HepG2 (cell line): ENCODE data around the gene ZNF865. TPM values are rescaled to one million over a fixed set of nuclear protein-coding genes. Genes with fewer than 3 reads are reported as not detected.
A peak's percentile ranks its signal among the peaks of the same experiment; 100 is the strongest.

Source experiments
- ELF4 ChIP-seq: sonication (generic); formaldehyde crosslinking; IDR thresholded peaks from 2 replicates; pipeline ENCODE4 v1.5.0; 2020; ENCODE audit warnings: missing genetic modification reagents, mild to moderate bottlenecking, moderate library complexity, borderline replicate concordance
- FOXO1 ChIP-seq: sonication (generic); formaldehyde crosslinking; IDR thresholded peaks from 2 replicates; pipeline ENCODE4 v1.4.0; 2020; ENCODE audit warnings: missing genetic modification reagents
- HMG20B ChIP-seq: conservative IDR thresholded peaks from 2 replicates; pipeline ENCODE4 v1.6.1; 2016; ENCODE audit warnings: missing genetic modification reagents, missing compliant biosample characterization
- JUND ChIP-seq: sonication (generic); formaldehyde crosslinking; IDR thresholded peaks from 2 replicates; pipeline ENCODE4 v1.8.0; 2022; ENCODE audit warnings: mild to moderate bottlenecking, missing genetic modification reagents
- KAT7 ChIP-seq: IDR thresholded peaks from 2 replicates; pipeline ENCODE4 v1.6.1; 2018; ENCODE audit warnings: borderline replicate concordance, missing compliant biosample characterization
- KAT8 ChIP-seq: IDR thresholded peaks from 2 replicates; pipeline ENCODE4 v1.6.1; 2016; ENCODE audit warnings: missing genetic modification reagents, missing compliant biosample characterization
- KDM4B ChIP-seq: sonication (generic); formaldehyde crosslinking; IDR thresholded peaks from 2 replicates; pipeline ENCODE4 v1.4.0; 2020; ENCODE audit warnings: missing genetic modification reagents
- MYC ChIP-seq: sonication (generic); formaldehyde crosslinking; IDR thresholded peaks from 2 replicates; pipeline ENCODE4 v1.9.0; 2021; ENCODE audit warnings: missing genetic modification reagents, borderline replicate concordance
- PHF21A ChIP-seq: sonication (generic); formaldehyde crosslinking; IDR thresholded peaks from 2 replicates; pipeline ENCODE4 v1.5.0; 2020; ENCODE audit warnings: mild to moderate bottlenecking, missing genetic modification reagents
- PHF5A ChIP-seq: IDR thresholded peaks from one replicate; pipeline ENCODE4 v1.6.1; 2018; ENCODE audit warnings: low read depth, missing genetic modification reagents; ENCODE audit not compliant: unreplicated experiment
- PRMT3 ChIP-seq: sonication (generic); formaldehyde crosslinking; IDR thresholded peaks from 2 replicates; pipeline ENCODE4 v1.8.1; 2022; ENCODE audit warnings: low read depth, mild to moderate bottlenecking, moderate library complexity, missing genetic modification reagents, borderline replicate concordance
- SKI ChIP-seq: fragments of 450-650 bp; IDR thresholded peaks from one replicate; pipeline ENCODE4 v1.6.1; 2018; ENCODE audit warnings: mild to moderate bottlenecking; ENCODE audit not compliant: partially characterized antibody
- SP1 ChIP-seq, 2 experiments: fragments of 450-650 bp in 1 of 2; sonication (generic) in 1 of 2; formaldehyde crosslinking in 1 of 2; IDR thresholded peaks; 2 replicates each; pipeline versions ENCODE4 v1.4.0 to v1.6.1; 2016 to 2020; ENCODE audit warnings: missing genetic modification reagents in 1 of 2
- YEATS2 ChIP-seq: sonication (generic); formaldehyde crosslinking; IDR thresholded peaks from 2 replicates; pipeline ENCODE4 v1.4.0; 2020; ENCODE audit warnings: missing genetic modification reagents, borderline replicate concordance
- ZC3H13 ChIP-seq: sonication (generic); formaldehyde crosslinking; IDR thresholded peaks from 2 replicates; pipeline ENCODE4 v1.8.1; 2023; ENCODE audit warnings: mild to moderate bottlenecking, missing genetic modification reagents, moderate library complexity
- ZNF17 ChIP-seq: sonication (generic); formaldehyde crosslinking; IDR thresholded peaks from 2 replicates; pipeline ENCODE4 v1.5.0; 2020; ENCODE audit warnings: mild to moderate bottlenecking, missing genetic modification reagents
- ZNF20 ChIP-seq: sonication (generic); formaldehyde crosslinking; IDR thresholded peaks from 2 replicates; pipeline ENCODE4 v1.4.0; 2020; ENCODE audit warnings: mild to moderate bottlenecking, moderate library complexity, missing genetic modification reagents
- ZNF225 ChIP-seq: sonication (generic); formaldehyde crosslinking; IDR thresholded peaks from 2 replicates; pipeline ENCODE4 v1.4.0; 2020; ENCODE audit warnings: mild to moderate bottlenecking, missing genetic modification reagents
- ZNF446 ChIP-seq: sonication (generic); formaldehyde crosslinking; IDR thresholded peaks from 2 replicates; pipeline ENCODE4 v1.5.0; 2020; ENCODE audit warnings: mild to moderate bottlenecking, missing genetic modification reagents
- ZNF672 ChIP-seq: sonication (generic); formaldehyde crosslinking; IDR thresholded peaks from 2 replicates; pipeline ENCODE4 v1.8.1; 2022; ENCODE audit warnings: missing genetic modification reagents
- polyA plus RNA-seq, 8 experiments: library from polyadenylated mRNA; depleted of rRNA in 3 of 8; stranded (reverse) in 7 of 8; unstranded in 1 of 8; fragments of >200 nt; fragmentation: Illumina TruSeq in 4 of 8; extraction: Trizol in 4 of 8; gene quantifications; 2 replicates each; pipeline versions ENCODE4 v1.2.1 to v1.2.3, GENCODE V29; 2011 to 2016; ENCODE audit warnings: low read depth in 4 of 8, missing spikeins in 1 of 8, mixed read lengths in 1 of 8; ENCODE audit not compliant: insufficient read depth in 1 of 8
- total RNA-seq, 5 experiments: library from RNA; depleted of rRNA; stranded (reverse); fragments of >200 nt; fragmentation: Illumina TruSeq; extraction: Trizol; gene quantifications; 2 replicates each; pipeline ENCODE4 v1.2.3, GENCODE V29; 2016; ENCODE audit warnings: low read depth in 1 of 5
- TF ChIP-seq, protein P1 (sequence below): sonication (generic); formaldehyde crosslinking; IDR thresholded peaks from 2 replicates; pipeline ENCODE4 v1.5.0; 2020; ENCODE audit warnings: mild to moderate bottlenecking, missing genetic modification reagents
- TF ChIP-seq, protein P2 (sequence below), 2 experiments: fragments of 450-650 bp in 1 of 2; sonication (generic) in 1 of 2; formaldehyde crosslinking; IDR thresholded peaks; 2 replicates each; pipeline versions ENCODE4 v1.5.0 to v1.8.0; 2020 to 2022; ENCODE audit warnings: mild to moderate bottlenecking in 1 of 2, missing genetic modification reagents in 1 of 2
- TF ChIP-seq, protein P3 (sequence below): sonication (generic); formaldehyde crosslinking; IDR thresholded peaks from 2 replicates; pipeline ENCODE4 v1.8.0; 2022; ENCODE audit warnings: mild to moderate bottlenecking, missing genetic modification reagents, moderate library complexity

Gene ZNF865
- total and polyA plus RNA-seq, 2 of the 13 experiments (the other 11 are each of a cell fraction or from before 2014, with no cell fraction given) = 0.93 to 1.0 TPM

DNA sequence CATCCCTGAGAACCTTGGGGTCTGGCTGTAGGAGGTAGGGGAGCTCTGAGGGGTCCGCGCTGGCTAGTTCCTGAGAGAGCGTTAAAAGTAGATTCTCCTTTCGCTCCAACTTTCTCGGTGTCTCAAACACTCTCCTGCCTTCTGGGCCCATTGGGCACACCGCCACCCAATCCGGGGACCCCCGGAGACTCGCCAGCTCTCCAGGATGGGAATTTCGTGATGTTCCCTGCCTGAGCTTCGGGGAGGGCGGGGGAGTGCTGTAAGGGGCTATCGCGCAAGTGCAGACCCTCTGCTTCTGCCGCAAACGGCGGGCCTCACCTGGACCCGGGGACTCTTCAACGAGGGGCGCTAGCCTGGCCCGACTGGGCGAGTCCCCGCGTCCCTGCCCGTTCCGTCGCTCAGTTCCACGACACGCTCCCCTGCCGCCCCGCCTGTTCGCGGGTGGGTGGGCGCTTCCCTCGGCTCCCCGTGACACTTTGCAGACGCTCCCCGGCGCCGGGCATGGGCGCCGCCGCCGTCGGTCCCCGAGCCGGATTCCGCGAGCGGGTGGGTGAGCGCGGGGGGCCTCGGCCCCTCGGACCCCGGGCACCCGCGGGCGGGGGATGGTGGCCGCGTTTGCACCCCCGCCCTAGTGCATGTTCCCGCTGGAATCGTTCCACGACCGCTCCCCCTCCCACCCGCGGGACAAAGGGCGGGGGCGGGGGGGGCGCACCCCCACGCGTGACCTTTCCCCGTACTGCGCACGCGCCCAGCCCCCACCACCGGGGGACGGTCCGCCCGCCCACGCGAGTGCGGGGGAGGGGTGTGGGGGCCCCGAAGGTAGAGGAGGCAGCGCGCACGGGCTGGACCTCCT, 42.5 kb downstream of the ZNF865 start, which contains the start of gene CCDC106 (continued):
- TF ChIP-seq SKI = peak; percentile 21
- TF ChIP-seq, protein P1, sequence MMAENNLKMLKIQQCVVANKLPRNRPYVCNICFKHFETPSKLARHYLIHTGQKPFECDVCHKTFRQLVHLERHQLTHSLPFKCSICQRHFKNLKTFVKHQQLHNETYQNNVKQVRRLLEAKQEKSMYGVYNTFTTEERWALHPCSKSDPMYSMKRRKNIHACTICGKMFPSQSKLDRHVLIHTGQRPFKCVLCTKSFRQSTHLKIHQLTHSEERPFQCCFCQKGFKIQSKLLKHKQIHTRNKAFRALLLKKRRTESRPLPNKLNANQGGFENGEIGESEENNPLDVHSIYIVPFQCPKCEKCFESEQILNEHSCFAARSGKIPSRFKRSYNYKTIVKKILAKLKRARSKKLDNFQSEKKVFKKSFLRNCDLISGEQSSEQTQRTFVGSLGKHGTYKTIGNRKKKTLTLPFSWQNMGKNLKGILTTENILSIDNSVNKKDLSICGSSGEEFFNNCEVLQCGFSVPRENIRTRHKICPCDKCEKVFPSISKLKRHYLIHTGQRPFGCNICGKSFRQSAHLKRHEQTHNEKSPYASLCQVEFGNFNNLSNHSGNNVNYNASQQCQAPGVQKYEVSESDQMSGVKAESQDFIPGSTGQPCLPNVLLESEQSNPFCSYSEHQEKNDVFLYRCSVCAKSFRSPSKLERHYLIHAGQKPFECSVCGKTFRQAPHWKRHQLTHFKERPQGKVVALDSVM (CRISPR knock-in tag) = peak; percentile 52
- TF ChIP-seq ZNF20 (CRISPR knock-in tag) = 0 out of 2 replicates have a peak, but pooled peaks have one; percentile 71
- 0 out of 2 replicates have a peak, but pooled peaks have one; percentile 54 for TF ChIP-seq KAT8 (CRISPR knock-in tag)
- TF ChIP-seq, protein P2, sequence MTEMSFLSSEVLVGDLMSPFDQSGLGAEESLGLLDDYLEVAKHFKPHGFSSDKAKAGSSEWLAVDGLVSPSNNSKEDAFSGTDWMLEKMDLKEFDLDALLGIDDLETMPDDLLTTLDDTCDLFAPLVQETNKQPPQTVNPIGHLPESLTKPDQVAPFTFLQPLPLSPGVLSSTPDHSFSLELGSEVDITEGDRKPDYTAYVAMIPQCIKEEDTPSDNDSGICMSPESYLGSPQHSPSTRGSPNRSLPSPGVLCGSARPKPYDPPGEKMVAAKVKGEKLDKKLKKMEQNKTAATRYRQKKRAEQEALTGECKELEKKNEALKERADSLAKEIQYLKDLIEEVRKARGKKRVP (CRISPR knock-in tag; IDR thresholded peaks at IDR 0.05) = 0 out of 4 replicates have a peak, but pooled peaks of 1 of the 2 experiments have one; percentile 17
- TF ChIP-seq PRMT3 = no peak
- no peak; the same call in 1 of the 2 replicates for TF ChIP-seq ZC3H13
- peak; percentile 33; the same call in 1 of the 2 replicates for TF ChIP-seq ZNF446 (CRISPR knock-in tag)
- no peak for TF ChIP-seq ELF4 (CRISPR knock-in tag)
- TF ChIP-seq ZNF17 (CRISPR knock-in tag) = no peak
- TF ChIP-seq HMG20B = 0 out of 2 replicates have a peak, but pooled peaks have one; percentile 20
- peak; percentile 31; the same call in 1 of the 2 replicates for TF ChIP-seq YEATS2
- no peak for TF ChIP-seq ZNF672 (CRISPR knock-in tag)
- TF ChIP-seq, protein P3, sequence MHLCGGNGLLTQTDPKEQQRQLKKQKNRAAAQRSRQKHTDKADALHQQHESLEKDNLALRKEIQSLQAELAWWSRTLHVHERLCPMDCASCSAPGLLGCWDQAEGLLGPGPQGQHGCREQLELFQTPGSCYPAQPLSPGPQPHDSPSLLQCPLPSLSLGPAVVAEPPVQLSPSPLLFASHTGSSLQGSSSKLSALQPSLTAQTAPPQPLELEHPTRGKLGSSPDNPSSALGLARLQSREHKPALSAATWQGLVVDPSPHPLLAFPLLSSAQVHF = 0 out of 2 replicates have a peak, but pooled peaks have one; percentile 53
- TF ChIP-seq SP1 (IDR thresholded peaks at IDR 0.05) = no peak
- peak; percentile 53; the same call in 1 of the 2 replicates for TF ChIP-seq SP1 (CRISPR knock-in tag; IDR thresholded peaks at IDR 0.05)
- TF ChIP-seq FOXO1 (CRISPR knock-in tag) = no peak
- TF ChIP-seq KAT7 (CRISPR knock-in tag) = peak; percentile 79; the same call in 1 of the 2 replicates
- TF ChIP-seq JUND (CRISPR knock-in tag) = peak; percentile 8; the same call in 1 of the 2 replicates
- peak; percentile 25 for TF ChIP-seq PHF5A
- TF ChIP-seq MYC (CRISPR knock-in tag) = 0 out of 2 replicates have a peak, but pooled peaks have one; percentile 45
- peak; percentile 28; the same call in 1 of the 2 replicates for TF ChIP-seq ZNF225 (CRISPR knock-in tag)
- peak; percentile 75; the same call in 1 of the 2 replicates for TF ChIP-seq KDM4B (CRISPR knock-in tag)
- TF ChIP-seq PHF21A (CRISPR knock-in tag) = peak; percentile 41; the same call in 1 of the 2 replicates
